Astrocyte of the hippocampus (primary cell): ENCODE measurements around the gene STOX2.
"Not testable (repeated sequence)": the region's sequence is repeated elsewhere in the genome, so short reads cannot be mapped to it uniquely, and the experiment has no call there.

Source experiments
- DNase-seq: peaks from one replicate; pipeline ENCODE4 v3.0.0; 2011; ENCODE audit warnings: low read depth, low spot score

The STOX2 gene

DNA sequence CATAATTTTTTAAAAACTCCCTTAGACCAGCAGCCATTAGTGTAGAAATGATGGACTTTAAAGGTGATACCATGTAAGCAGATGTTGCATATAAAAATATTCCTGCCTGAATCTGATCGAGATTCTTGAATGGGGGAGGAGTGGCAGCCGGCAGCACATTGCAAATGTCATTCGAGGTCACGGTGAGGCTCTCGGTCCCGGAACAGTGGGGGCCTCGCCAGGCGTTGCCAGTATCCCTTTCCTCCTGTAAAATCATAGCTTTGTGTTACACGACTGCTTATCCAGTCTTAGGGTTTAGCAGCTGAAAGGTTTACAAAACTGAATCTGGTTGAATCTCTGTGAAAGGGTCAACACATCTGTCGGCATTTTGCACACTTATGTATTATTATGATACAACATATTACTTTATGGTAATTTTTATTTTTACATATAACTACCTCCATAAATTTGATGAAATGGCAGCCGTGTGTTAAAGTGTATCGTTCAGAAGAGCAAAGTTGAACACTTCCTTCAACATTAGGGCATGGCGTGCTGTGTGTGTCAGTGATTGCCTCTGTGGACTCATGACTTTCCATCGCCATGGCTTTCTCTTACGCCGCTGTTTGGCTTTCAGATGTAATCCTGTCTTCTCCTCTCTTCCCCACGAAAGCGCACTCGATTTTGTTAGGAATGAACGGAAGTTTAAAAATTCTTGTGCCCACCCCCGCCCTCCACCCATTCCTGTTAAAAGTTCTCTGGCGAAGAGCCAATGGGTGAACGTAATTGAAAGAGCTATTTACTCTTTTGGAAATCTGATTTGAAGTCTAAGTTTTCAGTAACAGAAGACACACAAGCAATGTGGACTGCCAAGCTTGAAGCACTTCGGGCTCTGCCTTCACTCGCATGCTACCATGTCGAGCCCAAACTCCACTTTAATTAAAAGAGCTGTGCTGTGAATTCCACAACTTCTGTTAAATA, 114.8 kb downstream of the STOX2 start:
- DNase-seq = no peak

DNA sequence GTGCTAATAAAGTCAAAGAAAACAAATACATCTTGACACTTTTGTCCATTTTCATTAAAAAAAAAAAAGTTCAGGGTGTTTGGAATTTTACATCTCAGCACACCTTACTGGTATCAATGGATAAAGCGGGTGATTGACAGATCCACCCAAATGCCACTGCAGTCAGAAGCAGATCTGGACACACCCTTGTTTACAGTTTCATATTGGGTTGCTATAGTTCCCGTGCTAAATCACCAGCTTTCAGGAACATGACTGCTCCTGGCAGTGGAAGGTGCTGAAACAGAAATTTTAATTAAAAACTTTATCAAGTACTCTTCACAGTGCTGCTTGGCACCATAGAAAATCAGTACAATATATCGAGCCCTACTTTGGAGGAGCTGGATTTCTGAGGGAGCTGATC, 116.3 kb downstream of the STOX2 start:
- DNase-seq = no peak

DNA sequence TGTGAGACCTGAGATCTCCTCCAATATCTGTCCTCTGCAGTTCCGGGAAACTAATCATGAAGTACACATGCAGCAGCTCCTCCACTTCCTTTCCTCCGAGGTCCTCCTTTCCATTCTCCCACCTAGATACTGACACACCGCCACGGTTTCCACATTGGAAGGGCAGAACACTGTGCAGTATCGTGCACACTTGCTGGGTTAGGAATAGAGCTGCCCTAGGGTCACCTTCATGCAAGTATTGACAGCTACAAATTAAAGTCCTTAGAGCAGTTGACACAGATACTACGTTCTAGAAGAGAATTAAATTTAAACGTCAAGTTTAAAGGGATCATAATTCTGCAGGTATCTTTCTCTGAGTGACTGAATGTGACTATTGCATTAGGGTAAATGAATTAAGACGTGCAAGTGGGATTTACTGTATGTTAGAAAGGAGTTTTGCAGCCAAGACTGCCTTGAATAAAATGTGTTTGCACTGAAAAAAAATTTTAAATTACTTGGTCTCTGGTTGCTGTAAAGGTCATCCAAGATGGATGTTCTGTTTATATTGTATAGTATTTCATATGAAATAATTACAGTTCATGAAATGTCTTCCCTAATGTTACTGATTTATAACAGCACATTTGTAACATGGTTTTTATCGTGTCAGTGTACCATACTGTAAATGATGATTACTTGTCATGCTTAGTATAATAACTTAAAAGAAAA, 117.7 kb downstream of the STOX2 start:
- DNase-seq = no peak

DNA sequence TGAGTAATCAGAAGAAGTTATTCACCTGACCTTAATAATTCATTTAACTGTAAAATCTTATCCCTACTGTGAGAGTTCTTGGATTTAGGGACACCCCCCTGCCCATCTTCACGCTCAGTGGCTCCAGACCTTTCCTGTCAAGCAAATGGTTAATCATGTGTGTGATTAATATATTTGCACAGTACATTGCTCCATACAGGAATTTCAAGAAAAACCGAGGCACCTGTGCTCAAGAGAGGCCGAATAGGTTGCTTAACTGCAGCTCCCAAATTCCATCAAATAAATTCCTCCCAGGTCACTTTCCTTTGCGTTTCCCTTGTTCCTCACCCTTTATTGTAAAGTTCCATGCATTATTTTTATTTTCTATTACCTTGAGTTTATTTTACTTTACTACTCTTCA, 119.5 kb downstream of the STOX2 start:
- DNase-seq = no peak

DNA sequence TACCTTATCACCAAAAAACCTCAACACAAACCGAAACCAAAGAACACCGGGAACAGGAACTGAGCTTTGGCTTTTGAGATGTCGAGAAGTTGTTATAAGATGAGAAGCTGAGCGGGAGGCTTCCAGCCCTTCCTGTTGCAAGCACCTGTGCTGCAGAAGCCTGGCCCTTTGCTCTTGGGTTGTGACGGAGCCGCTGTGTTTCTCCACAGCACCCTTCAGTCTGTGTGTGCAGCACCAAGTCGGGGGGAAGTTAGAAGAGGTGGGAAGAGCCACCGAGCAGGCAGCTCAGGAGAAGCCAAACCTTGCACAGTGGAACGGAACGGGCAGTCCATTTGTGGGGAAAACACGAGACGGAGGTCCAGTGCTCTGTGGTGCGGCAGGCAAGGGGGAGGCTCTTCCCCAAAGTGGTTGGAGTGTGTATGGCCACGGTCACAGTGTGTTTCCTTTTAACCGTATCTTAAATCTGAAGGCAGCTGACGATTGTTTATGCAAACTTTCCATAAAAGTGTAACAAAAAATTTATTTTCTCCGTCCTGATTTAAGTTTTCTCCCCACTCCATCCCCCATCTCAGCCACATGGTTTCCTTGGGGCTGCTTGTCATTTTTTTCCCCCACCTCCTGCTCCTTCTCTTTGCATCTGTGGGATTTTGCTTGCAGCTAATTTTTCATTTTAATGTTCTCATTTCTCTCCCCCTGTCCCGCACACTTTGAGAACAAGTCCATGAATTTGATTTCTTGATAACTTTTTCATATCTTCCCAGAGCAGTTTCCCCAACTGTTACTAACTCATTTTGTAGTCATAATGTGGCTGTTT, 123.7 kb downstream of the STOX2 start:
- DNase-seq = no peak

DNA sequence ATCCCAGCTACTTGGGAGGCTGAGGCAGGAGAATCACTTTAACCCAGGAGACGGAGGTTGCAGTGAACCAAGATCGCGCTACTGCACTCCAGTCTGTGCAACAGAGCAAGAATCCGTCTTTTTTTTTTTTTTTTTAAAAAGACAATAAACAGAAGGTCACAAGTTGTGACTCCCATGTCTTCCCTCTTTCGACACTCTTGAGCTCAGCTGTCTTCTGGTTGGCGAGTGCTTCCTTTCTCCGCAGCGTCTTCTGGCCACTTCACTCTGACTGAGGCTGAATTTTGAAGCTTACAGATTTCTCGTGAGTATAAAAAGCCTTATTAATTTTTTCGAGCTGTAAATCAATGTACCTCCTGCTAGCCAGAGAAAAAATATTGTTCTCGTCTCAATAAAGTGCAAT, 124.9 kb downstream of the STOX2 start:
- DNase-seq = no peak

DNA sequence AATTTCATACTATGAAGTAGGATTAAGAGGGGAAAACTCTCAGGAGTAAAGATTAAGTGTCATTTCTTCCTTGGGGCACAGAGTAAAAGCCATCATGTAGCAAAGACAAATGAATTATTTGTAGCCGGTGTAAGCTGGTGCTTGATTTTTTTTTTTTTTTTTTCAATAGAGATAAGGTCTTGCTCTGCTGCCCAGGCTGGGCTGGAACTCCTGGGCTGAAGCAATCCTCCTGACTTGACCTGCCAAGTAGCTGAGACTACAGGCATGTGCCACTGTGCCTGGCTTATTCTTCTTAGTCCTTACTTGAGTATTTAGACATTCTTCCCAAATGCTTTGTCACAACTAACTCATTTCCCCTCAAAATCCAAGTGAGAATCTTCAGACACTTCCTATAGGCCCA, 125.7 kb downstream of the STOX2 start:
- DNase-seq = no peak

DNA sequence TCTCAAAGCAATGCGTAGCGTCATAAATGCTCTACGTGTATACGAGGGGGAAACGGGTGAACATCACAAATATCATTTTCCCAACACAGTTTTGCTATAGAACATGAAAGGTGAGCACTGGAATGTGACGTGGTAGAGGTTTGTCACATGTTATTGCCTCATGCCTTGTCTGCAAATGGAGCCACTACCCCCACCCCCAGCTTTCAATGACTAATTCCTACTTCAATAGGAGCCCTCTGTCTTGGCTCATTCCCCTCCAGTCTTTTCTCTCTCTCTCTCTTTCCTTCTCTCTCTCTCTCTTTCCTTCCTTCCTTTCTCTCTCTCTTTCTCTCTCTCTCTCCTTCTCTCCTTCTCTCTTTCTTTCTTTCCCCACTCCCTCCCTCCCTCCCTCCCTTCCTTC, 127.0 kb downstream of the STOX2 start:
- DNase-seq = no peak

DNA sequence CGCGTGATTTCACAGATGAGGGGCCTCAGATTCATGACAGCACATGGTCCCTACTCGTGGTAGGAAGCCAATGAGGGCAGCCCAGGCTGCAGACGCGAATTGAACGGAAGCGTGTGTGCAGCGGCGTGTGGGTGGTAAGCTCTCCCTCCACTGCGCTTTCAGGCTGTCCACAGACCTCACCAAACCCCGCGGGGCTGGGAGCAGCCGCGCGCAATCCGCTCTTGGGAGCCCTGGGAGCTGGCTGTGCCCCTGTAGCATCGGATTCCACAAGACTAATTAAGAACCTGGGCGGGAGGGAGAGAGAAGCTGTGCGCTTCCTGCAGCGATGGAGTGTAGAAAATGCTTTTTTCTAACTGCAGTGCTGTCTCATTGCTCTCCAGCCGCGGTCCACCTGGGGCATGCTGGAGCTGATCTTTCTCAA, 134.9 kb downstream of the STOX2 start:
- peak; percentile 23 for DNase-seq

DNA sequence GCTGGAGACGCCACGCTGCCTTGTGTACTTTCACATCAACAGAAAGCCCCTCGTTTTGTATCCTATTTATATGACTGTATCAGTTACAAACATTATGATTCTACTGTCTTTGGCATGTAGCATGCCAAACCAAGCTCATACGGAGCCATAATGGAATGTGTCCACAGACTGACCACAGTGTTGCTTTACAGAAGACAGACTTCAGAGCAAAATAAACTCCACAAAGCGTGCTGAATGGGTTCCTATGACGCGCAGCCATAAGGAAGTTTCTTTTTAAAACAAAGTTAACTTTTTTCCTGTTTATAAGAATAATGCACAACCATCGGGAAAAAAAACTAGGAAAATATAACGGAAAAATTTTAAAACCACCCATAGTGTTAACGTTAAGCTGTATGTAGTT, 136.0 kb downstream of the STOX2 start:
- DNase-seq = no peak

DNA sequence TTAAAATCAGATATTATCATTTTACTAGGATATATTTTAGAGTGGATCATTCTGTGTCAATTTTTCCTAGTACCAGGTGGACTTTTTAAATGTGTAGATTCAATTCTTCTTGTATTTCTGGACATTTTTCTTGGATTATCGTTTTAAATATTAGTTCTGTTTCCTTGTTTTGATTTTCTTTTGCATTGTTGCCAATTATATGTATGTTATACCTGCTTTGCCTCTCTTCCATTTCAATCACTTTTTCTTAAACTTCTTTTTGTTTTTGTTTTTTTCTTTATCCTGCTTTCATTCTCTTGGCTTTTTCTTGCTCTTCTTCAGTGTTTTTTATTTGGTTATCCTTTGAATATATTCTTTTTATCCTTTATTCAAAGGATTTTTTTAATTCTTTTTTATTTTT, 141.0 kb downstream of the STOX2 start:
- no peak for DNase-seq

DNA sequence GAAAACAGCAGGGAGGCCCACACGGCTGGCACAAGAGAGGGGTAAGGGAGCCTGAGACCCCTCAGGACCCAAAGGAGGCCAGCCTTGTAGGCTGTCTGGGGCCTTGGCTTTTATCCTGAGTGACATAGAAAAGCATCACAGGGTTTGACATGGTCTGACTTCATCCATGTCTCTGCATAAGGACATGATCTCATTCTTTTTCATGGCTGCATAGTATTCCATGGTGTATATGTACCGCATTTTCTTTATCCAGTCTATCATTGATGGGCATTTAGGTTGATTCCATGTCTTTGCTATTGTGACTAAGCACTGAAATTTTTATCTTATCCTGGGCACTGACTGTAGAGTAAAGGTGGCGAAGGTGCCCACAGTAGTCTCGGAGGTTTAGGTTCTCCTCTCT, 146.2 kb downstream of the STOX2 start:
- not testable (repeated sequence) for DNase-seq

DNA sequence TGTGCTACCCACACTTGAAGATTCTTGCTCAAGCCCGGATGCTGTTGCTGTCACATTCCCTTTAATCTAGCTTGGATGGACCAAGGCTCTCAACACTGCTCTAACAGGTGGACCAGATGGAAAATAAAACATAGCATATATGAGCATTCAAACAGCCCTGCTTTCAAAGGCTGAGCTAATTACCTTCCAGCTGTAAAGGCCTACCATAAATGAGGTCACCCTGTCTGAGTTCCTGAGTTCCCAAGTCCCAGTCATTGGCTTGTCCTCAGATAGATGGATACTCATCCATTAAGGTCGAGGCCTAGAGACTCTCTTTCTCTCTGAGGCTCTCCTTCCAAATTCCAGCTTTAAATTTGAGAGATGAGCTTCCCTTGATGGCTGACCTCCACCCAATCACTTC, 147.5 kb downstream of the STOX2 start:
- DNase-seq = no peak

DNA sequence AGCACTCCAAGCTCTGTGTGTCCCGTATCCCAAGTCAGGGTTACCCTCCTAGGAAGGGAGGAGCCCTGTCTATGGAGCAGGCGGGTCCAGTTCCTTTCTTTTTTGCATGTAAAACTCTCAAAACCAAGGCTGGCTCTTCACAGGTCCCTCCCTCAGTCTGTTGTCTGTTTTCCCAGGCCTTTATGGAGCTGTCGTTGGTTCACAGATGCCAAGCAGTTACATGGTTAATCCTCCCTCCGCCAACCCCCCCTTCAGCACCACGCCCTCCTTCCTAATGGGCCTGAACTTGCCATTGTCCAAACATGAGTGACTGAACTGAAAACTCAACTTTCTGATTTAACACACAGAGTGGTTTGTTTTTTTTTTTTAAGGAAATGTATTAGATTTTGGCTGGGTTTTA, 148.3 kb downstream of the STOX2 start:
- DNase-seq = no peak

DNA sequence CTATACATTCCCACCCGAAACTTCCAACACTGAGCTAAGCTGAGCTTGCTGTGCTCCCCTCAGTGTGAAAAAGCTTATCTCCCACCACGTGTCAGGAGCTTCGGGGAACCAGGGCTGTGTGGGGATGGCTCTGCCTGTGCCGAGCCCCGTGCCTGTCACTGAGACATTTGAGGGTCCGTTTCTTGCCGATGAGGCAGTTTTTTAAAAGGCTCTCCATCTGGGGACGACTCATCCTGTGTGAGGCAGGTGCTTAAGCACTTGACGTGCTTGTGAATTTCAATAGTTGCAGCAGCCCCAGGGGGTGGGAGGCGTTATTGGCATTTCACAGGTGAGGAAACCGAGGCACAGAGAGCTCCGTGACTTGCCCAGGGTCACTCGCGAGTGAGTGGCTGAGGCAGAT, 151.8 kb downstream of the STOX2 start:
- DNase-seq = no peak

DNA sequence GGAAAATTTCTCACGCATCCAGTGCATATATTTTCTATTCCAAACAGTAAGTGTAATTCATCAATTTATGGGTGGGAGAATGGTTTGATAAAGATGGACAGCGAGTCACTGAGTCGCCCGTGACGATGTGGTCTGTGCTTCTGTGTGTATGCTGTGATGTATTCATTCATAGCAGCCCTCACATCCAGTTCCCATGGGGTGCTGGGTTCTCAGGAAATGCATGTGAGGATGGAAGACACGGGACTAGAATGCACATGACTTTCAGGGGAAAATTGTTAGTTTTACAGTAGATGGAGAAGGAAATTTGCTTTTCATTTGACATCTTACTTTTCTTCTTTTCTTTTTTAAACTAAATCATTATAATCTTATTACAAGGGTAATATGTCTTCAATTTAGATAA, 152.9 kb downstream of the STOX2 start:
- no peak for DNase-seq

DNA sequence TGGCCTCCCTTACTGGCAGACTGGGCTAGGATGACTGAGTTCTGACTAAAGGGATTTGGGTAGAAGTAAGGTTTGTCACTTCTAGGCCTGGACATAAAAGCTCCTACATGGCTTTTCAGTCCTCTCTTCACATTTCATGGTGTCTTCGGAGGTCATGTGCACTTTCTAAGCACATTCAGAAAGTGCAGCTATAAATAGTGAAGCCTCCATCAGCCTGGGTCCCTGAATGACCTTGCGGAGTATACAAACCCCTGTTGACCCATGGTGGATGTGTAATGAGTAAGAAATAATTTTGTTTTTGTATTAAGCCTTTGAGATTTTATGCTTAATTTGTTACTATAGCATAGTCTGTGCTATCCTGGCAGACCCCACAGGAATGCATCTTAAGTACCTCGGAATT, 154.0 kb downstream of the STOX2 start:
- DNase-seq = no peak

DNA sequence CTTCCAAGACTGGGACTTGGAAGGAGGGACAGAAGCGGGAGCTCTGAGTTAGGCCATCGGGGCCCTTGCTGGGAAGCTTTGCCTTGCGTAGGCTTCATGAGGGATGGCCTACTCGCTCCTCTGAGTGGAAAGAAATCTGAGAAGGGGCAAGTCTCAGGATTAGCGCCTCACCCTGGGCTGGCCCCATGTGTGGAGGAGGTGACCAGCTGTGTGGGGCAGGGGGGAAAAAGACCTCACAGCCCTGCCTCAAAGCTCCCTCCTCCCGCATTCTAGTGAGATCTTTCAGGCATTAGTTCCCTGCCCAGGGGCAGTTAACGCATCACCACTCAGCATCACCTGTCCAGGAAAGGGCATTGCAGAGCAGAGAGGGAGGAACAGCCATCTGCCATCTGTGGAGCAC, 156.5 kb downstream of the STOX2 start:
- no peak for DNase-seq

DNA sequence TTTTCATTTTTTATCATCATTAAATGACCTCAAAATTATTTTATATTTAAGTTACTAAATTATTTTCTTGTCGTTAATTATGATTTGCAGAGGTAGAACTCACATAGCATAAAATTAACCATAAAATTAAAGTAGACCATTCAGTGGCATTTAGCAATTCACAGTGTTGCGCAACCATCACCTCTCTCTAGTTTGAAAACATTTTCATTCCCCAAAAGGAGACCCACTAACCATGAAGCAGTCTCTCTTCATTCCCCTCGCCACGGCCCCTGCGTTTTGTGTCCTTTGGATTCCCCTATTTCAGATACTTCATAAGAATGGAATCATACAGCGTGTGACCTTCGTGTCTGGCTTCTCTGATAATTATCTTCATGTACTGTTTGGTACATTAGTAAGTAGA, 157.7 kb downstream of the STOX2 start:
- DNase-seq = no peak

DNA sequence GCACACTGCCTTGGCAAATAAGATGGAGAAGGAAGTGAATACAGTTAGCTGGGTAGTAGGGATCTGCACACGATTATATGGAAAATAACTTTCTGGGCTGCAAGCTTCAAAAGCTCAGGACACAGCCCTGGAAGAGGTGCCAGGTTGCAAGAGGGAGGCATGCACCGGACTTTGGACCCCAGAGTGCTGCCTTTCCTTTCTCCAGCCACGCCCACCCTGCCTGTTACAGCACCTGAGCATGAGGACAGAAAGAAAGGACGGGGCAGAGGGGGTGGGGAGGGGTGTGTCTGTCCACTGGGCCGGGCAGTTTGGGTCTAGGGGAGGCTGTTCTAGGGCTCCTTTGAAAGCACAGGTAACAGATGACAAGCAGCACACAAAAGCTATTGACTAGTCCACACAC, 159.8 kb downstream of the STOX2 start:
- DNase-seq = no peak

DNA sequence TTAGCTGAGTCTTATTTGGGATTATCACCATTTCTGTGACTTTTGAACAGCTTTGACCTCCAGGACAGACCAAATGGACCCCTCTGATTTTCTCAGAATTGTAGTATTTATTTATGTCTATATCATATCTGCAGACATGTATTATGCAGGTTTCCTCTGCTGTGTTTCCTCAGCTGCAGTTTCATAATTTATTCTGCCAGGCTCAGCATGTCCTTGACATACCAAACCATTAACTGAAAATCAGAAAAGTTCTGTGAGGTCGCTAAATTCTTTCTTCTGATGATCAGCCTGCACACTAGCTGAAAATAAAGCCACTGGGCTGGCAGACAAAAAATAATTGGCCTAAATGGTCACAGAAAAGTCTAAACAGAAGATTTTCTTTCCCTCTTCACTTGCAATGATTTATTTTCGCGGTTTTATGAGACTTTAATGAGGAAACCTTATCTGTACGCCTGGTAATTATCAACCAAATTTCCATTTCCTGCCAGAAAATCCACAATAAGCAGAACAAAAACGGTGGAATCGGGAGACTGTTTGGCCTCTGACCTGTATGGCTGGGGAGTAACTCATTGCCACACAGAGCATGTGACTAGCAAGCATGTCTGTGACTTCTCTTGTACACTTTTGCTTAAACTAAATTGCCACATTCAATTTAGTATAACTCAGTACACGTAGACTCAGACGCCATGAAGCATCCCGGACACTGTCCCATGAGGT, 161.6 kb downstream of the STOX2 start:
- peak; percentile 4 for DNase-seq
